A673 (cell line): ENCODE results near the gene TRAK1. TPM values are rescaled to one million over a fixed set of nuclear protein-coding genes. Genes with fewer than 3 reads are reported as not detected.

Source experiments
- BruUV-seq: library from RNA; stranded (reverse); fragments of 400-500 nt; replicated peaks from 2 replicates; lab custom pipeline; 2021; lab: Mats Ljungman, UMichigan
- CTCF ChIA-PET: fragments of 300-600 bp; sonication (Branson Sonifier 250); formaldehyde crosslinking; loops from one replicate; lab custom pipeline; 2022; ENCODE audit warnings: antibody characterized with exemption; lab: Charles Lee
- POLR2A ChIA-PET: fragments of 300-600 bp; sonication (Branson Sonifier 250); formaldehyde crosslinking; loops from one replicate; lab custom pipeline; 2022; ENCODE audit warnings: antibody characterized with exemption; ENCODE audit not compliant: low non-redundant PET; lab: Charles Lee
- DNase-seq: peaks from one replicate; pipeline ENCODE4 v3.0.0-alpha.2; 2015; ENCODE audit warnings: low spot score
- H3K27ac ChIP-seq: fragments of 200-600 bp; sonication (generic); 2 replicates; pipeline ENCODE4 v1.5.1; 2016; ENCODE audit warnings: mixed run types, low read depth, mild to moderate bottlenecking, mixed read lengths, antibody characterized with exemption, low read length; ENCODE audit not compliant: poor library complexity, severe bottlenecking
- H3K27me3 ChIP-seq: fragments of 200-600 bp; sonication (generic); replicated peaks from 2 replicates; pipeline ENCODE4 v1.6.1; 2017; ENCODE audit warnings: mixed run types, low read depth, mild to moderate bottlenecking, mixed read lengths, antibody characterized with exemption, low read length; ENCODE audit not compliant: insufficient read depth, poor library complexity
- H3K36me3 ChIP-seq: fragments of 200-600 bp; sonication (generic); 2 replicates; pipeline ENCODE4 v1.6.1; 2016; ENCODE audit warnings: mixed run types, mild to moderate bottlenecking, mixed read lengths, antibody characterized with exemption, low read length; ENCODE audit not compliant: insufficient read depth, poor library complexity, severe bottlenecking
- H3K4me1 ChIP-seq: fragments of 200-600 bp; sonication (generic); 2 replicates; pipeline ENCODE4 v1.6.1; 2017; ENCODE audit warnings: mixed run types, mild to moderate bottlenecking, mixed read lengths, antibody characterized with exemption, low read length; ENCODE audit not compliant: insufficient read depth, poor library complexity, severe bottlenecking
- H3K4me3 ChIP-seq: fragments of 200-600 bp; sonication (generic); 2 replicates; pipeline ENCODE4 v1.5.1; 2016; ENCODE audit warnings: low read depth, mixed run types, mild to moderate bottlenecking, mixed read lengths, low read length; ENCODE audit not compliant: poor library complexity, severe bottlenecking
- H3K9me3 ChIP-seq: fragments of 200-600 bp; sonication (generic); 2 replicates; pipeline ENCODE4 v1.6.1; 2016; ENCODE audit warnings: mixed run types, low read depth, mild to moderate bottlenecking, mixed read lengths, antibody characterized with exemption, low read length; ENCODE audit not compliant: poor library complexity, severe bottlenecking
- CTCF ChIP-seq: fragments of 300-800, 200-600 bp; sonication (generic); conservative IDR thresholded peaks from 2 replicates; pipeline ENCODE4 v1.5.1; 2017; ENCODE audit warnings: low read depth, mild to moderate bottlenecking, antibody characterized with exemption, low read length, moderate library complexity, mixed read lengths
- EZH2 ChIP-seq: fragments of 200-600 bp; sonication (generic); IDR thresholded peaks from 2 replicates; pipeline ENCODE4 v1.6.1; 2017; ENCODE audit warnings: borderline replicate concordance, low read depth, mild to moderate bottlenecking, mixed read lengths, antibody characterized with exemption, low read length; ENCODE audit not compliant: poor library complexity, severe bottlenecking
- intact Hi-C: fragments of 100-400 bp; cut with micrococcal nuclease; formaldehyde crosslinking; loops from one replicate; pipeline ENCODE4 v1.10.0; 2022; ENCODE audit not compliant: unreplicated experiment
- total RNA-seq: library from RNA; stranded (reverse); gene quantifications from 2 replicates; pipeline ENCODE4 v1.2.3, GENCODE V29; 2021

Gene TRAK1
- total RNA-seq, 1 experiment from 2014 or later, result 16.3 TPM

GRCh38 chr3:42053476-42053875, 37.7 kb upstream of the TRAK1 start:
- H3K27me3 ChIP-seq, result no peaks in the 10 kb centered on the region
- H3K4me1 ChIP-seq, result peaks cover 4% of the 10 kb centered on the region
- no peaks in the 10 kb centered on the region for H3K9me3 ChIP-seq
- H3K36me3 ChIP-seq, result no peaks in the 10 kb centered on the region
- ChIA-PET POLR2A (no interaction called here), CTCF (no interaction called here)
- DNase-seq, result no peak
- H3K4me3 ChIP-seq, result no peak overlapping the region
- H3K27ac ChIP-seq, result no peak overlapping the region
- no peak for TF ChIP-seq EZH2
- no peak for TF ChIP-seq CTCF
- intact Hi-C loops, result no loop called here
- no TSS peak for BruUV-seq

- no peaks in the 10 kb centered on the region for H3K36me3 ChIP-seq
- no peaks in the 10 kb centered on the region for H3K9me3 ChIP-seq
- H3K27ac ChIP-seq, result no peak overlapping the region
- TF ChIP-seq EZH2, result no peak
- no peak for TF ChIP-seq CTCF
- DNase-seq, result no peak
- intact Hi-C loops, result no loop called here
- no TSS peak for BruUV-seq
- no peak overlapping the region for H3K4me3 ChIP-seq
- POLR2A ChIA-PET, result no interaction called here
- peaks cover 4% of the 10 kb centered on the region for H3K4me1 ChIP-seq
- no peaks in the 10 kb centered on the region for H3K27me3 ChIP-seq
- CTCF ChIA-PET, result no interaction called here
Measured at GRCh38 chr3:42055291-42055690, 35.9 kb upstream of the TRAK1 start.

GRCh38 chr3:42056840-42057239, 34.3 kb upstream of the TRAK1 start:
- POLR2A ChIA-PET, result no interaction called here
- DNase-seq, result no peak
- Histone ChIP-seq H3K4me1 (peaks cover 12% of the 10 kb centered on the region), H3K27me3 (no peaks in the 10 kb centered on the region), H3K9me3 (no peaks in the 10 kb centered on the region), H3K27ac (no peak overlapping the region), H3K4me3 (no peak overlapping the region), H3K36me3 (no peaks in the 10 kb centered on the region)
- no TSS peak for BruUV-seq
- no peak for TF ChIP-seq EZH2
- no peak for TF ChIP-seq CTCF
- CTCF ChIA-PET, result no interaction called here
- intact Hi-C loops, result no loop called here
